HepG2 (cell line): ENCODE results near the gene TOM1L2. TPM values are rescaled to one million over a fixed set of nuclear protein-coding genes. Genes with fewer than 3 reads are reported as not detected.

Experiments used
- HNRNPH1 ChIP-seq: fragments of 200-400 bp; formaldehyde crosslinking; optimal IDR thresholded peaks from 2 replicates; pipeline ENCODE3; 2017; ENCODE audit warnings: mild to moderate bottlenecking, low read depth, low read length
- HNRNPK ChIP-seq: fragments of 200-400 bp; formaldehyde crosslinking; IDR thresholded peaks from 2 replicates; pipeline ENCODE4 v1.6.1; 2018; ENCODE audit warnings: low read length, low read depth, moderate library complexity, mild to moderate bottlenecking; ENCODE audit not compliant: poor library complexity, severe bottlenecking
- MIER3 ChIP-seq: IDR thresholded peaks from 2 replicates; pipeline ENCODE4 v1.6.1; 2016; ENCODE audit warnings: missing compliant biosample characterization, borderline replicate concordance
- POLR2AphosphoS5 ChIP-seq: IDR thresholded peaks from 2 replicates; pipeline ENCODE4 v1.6.1; 2012; ENCODE audit warnings: low read depth, low read length
- SOX13 ChIP-seq, 3 experiments: fragments of 450-650 bp in 1 of 3; sonication (generic) in 1 of 3; formaldehyde crosslinking in 1 of 3; IDR thresholded peaks in 2 of 3; conservative IDR thresholded peaks in 1 of 3; 2 replicates each; pipeline versions ENCODE4 v1.5.0 to v1.6.1; 2016 to 2020; ENCODE audit warnings: antibody characterized with exemption in 1 of 3, mild to moderate bottlenecking in 1 of 3, missing compliant biosample characterization in 1 of 3, missing genetic modification reagents in 1 of 3, moderate library complexity in 1 of 3
- THYN1 ChIP-seq: sonication (generic); formaldehyde crosslinking; IDR thresholded peaks from 2 replicates; pipeline ENCODE4 v1.8.1; 2023; ENCODE audit warnings: low read depth, mild to moderate bottlenecking, moderate library complexity, missing genetic modification reagents, borderline replicate concordance
- YEATS4 ChIP-seq: sonication (generic); formaldehyde crosslinking; IDR thresholded peaks from 2 replicates; pipeline ENCODE4 v1.4.0; 2020; ENCODE audit warnings: missing genetic modification reagents, borderline replicate concordance
- ZNF282 ChIP-seq: fragments of 450-650 bp; IDR thresholded peaks from 2 replicates; pipeline ENCODE4 v1.6.1; 2018; ENCODE audit not compliant: partially characterized antibody
- ZNF550 ChIP-seq: sonication (generic); formaldehyde crosslinking; IDR thresholded peaks from 2 replicates; pipeline ENCODE4 v1.4.0; 2020; ENCODE audit warnings: mild to moderate bottlenecking, missing genetic modification reagents, borderline replicate concordance
- ZNF775 ChIP-seq: sonication (generic); formaldehyde crosslinking; IDR thresholded peaks from 2 replicates; pipeline ENCODE4 v1.4.0; 2020; ENCODE audit warnings: missing genetic modification reagents, mild to moderate bottlenecking, moderate library complexity, borderline replicate concordance
- ZNF878 ChIP-seq: sonication (generic); formaldehyde crosslinking; IDR thresholded peaks from 2 replicates; pipeline ENCODE4 v1.8.1; 2023; ENCODE audit warnings: mild to moderate bottlenecking, missing genetic modification reagents, moderate library complexity
- polyA plus RNA-seq, 8 experiments: library from polyadenylated mRNA; depleted of rRNA in 3 of 8; stranded (reverse) in 7 of 8; unstranded in 1 of 8; fragments of >200 nt; fragmentation: Illumina TruSeq in 4 of 8; extraction: Trizol in 4 of 8; gene quantifications; 2 replicates each; pipeline versions ENCODE4 v1.2.1 to v1.2.3, GENCODE V29; 2011 to 2016; ENCODE audit warnings: low read depth in 4 of 8, missing spikeins in 1 of 8, mixed read lengths in 1 of 8; ENCODE audit not compliant: insufficient read depth in 1 of 8
- total RNA-seq, 5 experiments: library from RNA; depleted of rRNA; stranded (reverse); fragments of >200 nt; fragmentation: Illumina TruSeq; extraction: Trizol; gene quantifications; 2 replicates each; pipeline ENCODE4 v1.2.3, GENCODE V29; 2016; ENCODE audit warnings: low read depth in 1 of 5
- TF ChIP-seq, protein P1 (sequence below): sonication (generic); formaldehyde crosslinking; IDR thresholded peaks from 2 replicates; pipeline ENCODE4 v1.5.0; 2020; ENCODE audit warnings: missing genetic modification reagents
- TF ChIP-seq, protein P2 (sequence below): sonication (generic); formaldehyde crosslinking; IDR thresholded peaks from 2 replicates; pipeline ENCODE4 v1.4.0; 2020; ENCODE audit warnings: missing genetic modification reagents
- TF ChIP-seq, protein P3 (sequence below): sonication (generic); formaldehyde crosslinking; IDR thresholded peaks from 2 replicates; pipeline ENCODE4 v1.5.1; 2020; ENCODE audit warnings: mild to moderate bottlenecking, missing genetic modification reagents, borderline replicate concordance
- TF ChIP-seq, protein P4 (sequence below): sonication (generic); formaldehyde crosslinking; IDR thresholded peaks from 2 replicates; pipeline ENCODE4 v1.5.1; 2020; ENCODE audit warnings: missing genetic modification reagents, mild to moderate bottlenecking, borderline replicate concordance
- TF ChIP-seq, protein P5 (sequence below): IDR thresholded peaks from 2 replicates; pipeline ENCODE4 v1.6.1; 2016; ENCODE audit warnings: missing biosample characterization, missing genetic modification reagents, low read depth
- TF ChIP-seq, protein P6 (sequence below): IDR thresholded peaks from 2 replicates; pipeline ENCODE4 v1.6.1; 2016; ENCODE audit warnings: mild to moderate bottlenecking, missing biosample characterization, missing genetic modification reagents

The TOM1L2 gene
- total and polyA plus RNA-seq, 2 of the 13 experiments (the other 11 are each of a cell fraction or from before 2014, with no cell fraction given): 4.7 to 7.4 TPM

DNA sequence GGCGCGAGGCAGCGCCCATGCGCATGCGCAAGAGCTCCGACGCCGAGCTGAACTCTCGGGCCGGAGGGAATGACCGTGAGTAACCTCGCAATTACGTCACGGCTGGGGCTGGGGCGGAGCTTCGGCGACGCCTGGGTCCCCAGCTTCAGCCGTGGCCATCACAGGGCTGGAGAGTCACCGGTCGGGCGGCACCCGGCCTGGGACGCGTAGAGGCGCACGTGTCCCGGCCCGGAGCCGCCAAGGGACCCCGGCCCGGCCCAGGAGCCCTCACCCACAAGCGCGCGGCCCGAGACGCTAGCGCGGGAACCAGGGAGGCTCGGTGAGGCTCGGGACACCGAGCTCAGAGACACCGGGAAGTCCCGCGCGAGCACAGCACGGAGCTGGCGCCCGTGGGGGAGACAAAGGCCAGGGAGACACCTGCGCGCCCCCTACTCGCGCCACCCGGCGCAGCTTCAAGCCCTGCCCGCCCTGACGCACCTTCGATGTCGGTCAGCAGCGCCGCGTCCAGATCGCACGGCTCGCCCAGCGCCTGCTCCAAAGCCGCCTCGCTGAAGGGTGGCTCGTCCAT, 135.9 kb downstream of the TOM1L2 start (continued):
- TF ChIP-seq THYN1 (CRISPR knock-in tag): no peak
- TF ChIP-seq, protein P1, sequence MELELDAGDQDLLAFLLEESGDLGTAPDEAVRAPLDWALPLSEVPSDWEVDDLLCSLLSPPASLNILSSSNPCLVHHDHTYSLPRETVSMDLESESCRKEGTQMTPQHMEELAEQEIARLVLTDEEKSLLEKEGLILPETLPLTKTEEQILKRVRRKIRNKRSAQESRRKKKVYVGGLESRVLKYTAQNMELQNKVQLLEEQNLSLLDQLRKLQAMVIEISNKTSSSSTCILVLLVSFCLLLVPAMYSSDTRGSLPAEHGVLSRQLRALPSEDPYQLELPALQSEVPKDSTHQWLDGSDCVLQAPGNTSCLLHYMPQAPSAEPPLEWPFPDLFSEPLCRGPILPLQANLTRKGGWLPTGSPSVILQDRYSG (CRISPR knock-in tag): peak; percentile 79; the same call in 1 of the 2 replicates
- peak; percentile 86 for TF ChIP-seq POLR2AphosphoS5
- TF ChIP-seq MIER3: peak; percentile 57; the same call in 1 of the 2 replicates
- TF ChIP-seq SOX13 (IDR thresholded peaks at IDR 0.05): no peak
- peak in 1 of 2 experiments; percentile 33; a peak in 1 of 4 replicates for TF ChIP-seq SOX13 (CRISPR knock-in tag; conservative IDR thresholded peaks at IDR 0.05 in 1 of 2, IDR thresholded peaks at IDR 0.05 in 1 of 2)
- TF ChIP-seq, protein P2, sequence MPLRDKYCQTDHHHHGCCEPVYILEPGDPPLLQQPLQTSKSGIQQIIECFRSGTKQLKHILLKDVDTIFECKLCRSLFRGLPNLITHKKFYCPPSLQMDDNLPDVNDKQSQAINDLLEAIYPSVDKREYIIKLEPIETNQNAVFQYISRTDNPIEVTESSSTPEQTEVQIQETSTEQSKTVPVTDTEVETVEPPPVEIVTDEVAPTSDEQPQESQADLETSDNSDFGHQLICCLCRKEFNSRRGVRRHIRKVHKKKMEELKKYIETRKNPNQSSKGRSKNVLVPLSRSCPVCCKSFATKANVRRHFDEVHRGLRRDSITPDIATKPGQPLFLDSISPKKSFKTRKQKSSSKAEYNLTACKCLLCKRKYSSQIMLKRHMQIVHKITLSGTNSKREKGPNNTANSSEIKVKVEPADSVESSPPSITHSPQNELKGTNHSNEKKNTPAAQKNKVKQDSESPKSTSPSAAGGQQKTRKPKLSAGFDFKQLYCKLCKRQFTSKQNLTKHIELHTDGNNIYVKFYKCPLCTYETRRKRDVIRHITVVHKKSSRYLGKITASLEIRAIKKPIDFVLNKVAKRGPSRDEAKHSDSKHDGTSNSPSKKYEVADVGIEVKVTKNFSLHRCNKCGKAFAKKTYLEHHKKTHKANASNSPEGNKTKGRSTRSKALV (CRISPR knock-in tag): peak; percentile 86
- TF ChIP-seq, protein P3, sequence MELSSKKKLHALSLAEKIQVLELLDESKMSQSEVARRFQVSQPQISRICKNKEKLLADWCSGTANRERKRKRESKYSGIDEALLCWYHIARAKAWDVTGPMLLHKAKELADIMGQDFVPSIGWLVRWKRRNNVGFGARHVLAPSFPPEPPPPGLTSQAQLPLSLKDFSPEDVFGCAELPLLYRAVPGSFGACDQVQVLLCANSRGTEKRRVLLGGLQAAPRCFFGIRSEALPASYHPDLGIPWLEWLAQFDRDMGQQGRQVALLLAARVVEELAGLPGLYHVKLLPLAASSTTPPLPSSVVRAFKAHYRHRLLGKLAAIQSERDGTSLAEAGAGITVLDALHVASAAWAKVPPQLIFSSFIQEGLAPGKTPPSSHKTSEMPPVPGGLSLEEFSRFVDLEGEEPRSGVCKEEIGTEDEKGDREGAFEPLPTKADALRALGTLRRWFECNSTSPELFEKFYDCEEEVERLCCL (CRISPR knock-in tag): 0 out of 2 replicates have a peak, but pooled peaks have one; percentile 79
- TF ChIP-seq, protein P4, sequence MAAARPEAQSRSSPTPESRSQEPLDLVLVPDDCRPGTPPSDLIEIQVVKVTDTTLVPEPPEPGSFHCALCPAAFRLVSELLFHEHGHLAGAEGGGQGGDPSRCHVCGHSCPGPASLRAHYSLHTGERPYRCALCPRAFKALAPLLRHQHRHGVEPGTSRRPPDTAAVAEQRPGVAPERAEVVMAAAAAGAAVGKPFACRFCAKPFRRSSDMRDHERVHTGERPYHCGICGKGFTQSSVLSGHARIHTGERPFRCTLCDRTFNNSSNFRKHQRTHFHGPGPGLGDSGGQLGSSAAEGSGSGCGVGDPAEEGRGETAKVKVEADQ (CRISPR knock-in tag): no peak
- peak; percentile 98 for TF ChIP-seq YEATS4 (CRISPR knock-in tag)
- TF ChIP-seq HNRNPH1: no peak
- peak; percentile 52; the same call in 1 of the 2 replicates for TF ChIP-seq ZNF878 (CRISPR knock-in tag)
- TF ChIP-seq ZNF775 (CRISPR knock-in tag): peak; percentile 36; the same call in 1 of the 2 replicates
- no peak for TF ChIP-seq ZNF550 (CRISPR knock-in tag)
- TF ChIP-seq, protein P5, sequence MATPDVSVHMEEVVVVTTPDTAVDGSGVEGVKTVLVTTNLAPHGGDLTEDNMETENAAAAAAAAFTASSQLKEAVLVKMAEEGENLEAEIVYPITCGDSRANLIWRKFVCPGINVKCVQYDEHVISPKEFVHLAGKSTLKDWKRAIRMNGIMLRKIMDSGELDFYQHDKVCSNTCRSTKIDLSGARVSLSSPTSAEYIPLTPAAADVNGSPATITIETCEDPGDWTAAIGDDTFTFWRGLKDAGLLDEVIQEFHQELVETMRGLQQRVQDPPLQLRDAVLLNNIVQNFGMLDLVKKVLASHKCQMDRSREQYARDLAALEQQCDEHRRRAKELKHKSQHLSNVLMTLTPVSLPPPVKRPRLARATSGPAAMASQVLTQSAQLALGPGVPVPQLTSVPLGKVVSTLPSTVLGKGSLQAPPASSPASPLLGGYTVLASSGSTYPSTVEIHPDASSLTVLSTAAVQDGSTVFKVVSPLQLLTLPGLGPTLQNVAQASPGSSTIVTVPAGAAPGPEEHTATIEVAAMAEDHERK (CRISPR knock-in tag): no peak
- TF ChIP-seq HNRNPK: peak; percentile 22
- TF ChIP-seq, protein P6, sequence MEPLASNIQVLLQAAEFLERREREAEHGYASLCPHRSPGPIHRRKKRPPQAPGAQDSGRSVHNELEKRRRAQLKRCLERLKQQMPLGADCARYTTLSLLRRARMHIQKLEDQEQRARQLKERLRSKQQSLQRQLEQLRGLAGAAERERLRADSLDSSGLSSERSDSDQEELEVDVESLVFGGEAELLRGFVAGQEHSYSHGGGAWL (CRISPR knock-in tag): peak; percentile 84; the same call in 1 of the 2 replicates
- TF ChIP-seq ZNF282: no peak
